ENCODE data around the gene AGAP5.

AGAP5 gene

GRCh38 chr10:73653701-73654100 is 44.2 kb downstream of the AGAP5 start:
- peak; percentile 42 for DNase-seq (ENCODE audit: low read depth)

- DNase-seq (ENCODE audit: low read depth) = no peak
These were observed 44.7 kb downstream of the AGAP5 start for GRCh38 chr10:73653195-73653594.

DNA sequence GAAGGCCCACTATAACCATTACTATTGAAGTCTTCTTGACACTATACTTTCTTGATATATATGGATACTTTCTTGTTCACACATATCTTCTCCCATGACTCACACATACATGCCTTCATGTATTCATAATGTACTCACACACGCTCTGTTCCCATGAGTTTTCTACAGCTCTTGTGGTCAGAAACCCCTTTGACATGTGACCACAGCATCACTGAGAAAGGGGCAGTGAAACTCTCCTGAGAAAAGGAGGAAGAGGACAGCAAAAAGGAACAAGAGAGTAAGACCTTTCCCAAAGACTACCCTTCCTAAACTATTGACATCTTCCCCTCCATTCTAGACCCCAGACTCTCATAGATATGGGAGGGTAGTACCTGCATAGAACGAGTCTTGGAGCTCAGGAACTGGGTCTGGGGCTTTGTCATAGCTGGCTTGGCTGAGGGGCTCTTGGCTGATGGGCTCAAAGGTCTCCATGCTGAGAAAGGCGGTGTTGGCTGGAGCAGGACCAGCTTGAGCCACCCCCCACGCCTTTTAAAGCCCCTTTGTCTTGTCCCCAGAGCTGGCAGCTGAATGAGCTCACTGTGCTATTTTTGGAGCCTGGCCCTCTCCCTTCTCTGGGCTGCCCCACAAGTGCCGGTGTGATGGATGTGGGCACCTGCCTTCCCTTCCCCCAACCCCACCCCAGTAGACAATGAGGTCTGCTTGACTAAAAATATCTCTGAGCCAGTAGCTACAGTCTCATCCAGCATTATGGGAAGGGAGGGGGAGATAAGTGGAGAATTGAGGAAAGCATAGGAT is 47.2 kb downstream of the AGAP5 start:
- peak; percentile 94 for DNase-seq (ENCODE audit: low read depth)

DNA sequence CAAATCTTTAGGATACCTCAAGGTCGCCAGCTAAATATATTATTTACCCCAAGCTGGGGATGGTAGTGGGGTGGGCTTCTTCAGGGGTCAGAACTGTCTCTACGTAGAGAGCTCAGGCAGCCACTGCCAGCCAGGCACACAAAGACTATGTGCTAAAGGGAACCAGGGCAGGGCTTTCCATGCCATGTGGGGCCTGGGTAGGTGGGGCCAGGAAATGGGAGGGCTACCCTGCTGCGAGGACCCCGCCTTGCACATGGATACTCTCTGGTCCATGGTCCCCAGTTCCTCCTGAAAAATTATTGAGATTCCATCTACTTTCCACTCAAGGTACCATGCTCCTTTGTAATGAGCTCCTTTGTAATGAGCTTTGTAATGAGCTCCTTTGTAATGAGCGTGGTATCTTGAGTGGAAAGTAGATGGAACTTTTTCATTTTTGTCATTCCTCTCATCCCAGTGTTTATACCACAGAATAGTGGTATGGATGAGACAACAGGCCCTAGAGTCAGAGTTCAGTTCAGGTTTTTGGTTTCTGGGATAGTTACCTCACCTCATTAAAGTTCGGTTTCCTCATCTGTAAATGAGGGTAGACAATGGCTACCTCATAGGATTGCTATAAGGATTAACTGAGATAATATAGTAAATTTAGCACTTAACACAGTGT is 47.9 kb downstream of the AGAP5 start:
- peak; percentile 68 for DNase-seq (ENCODE audit: low read depth)

- DNase-seq (ENCODE audit: low read depth) = peak; percentile 22
These were observed 48.7 kb downstream of the AGAP5 start for GRCh38 chr10:73648975-73649829.

DNA sequence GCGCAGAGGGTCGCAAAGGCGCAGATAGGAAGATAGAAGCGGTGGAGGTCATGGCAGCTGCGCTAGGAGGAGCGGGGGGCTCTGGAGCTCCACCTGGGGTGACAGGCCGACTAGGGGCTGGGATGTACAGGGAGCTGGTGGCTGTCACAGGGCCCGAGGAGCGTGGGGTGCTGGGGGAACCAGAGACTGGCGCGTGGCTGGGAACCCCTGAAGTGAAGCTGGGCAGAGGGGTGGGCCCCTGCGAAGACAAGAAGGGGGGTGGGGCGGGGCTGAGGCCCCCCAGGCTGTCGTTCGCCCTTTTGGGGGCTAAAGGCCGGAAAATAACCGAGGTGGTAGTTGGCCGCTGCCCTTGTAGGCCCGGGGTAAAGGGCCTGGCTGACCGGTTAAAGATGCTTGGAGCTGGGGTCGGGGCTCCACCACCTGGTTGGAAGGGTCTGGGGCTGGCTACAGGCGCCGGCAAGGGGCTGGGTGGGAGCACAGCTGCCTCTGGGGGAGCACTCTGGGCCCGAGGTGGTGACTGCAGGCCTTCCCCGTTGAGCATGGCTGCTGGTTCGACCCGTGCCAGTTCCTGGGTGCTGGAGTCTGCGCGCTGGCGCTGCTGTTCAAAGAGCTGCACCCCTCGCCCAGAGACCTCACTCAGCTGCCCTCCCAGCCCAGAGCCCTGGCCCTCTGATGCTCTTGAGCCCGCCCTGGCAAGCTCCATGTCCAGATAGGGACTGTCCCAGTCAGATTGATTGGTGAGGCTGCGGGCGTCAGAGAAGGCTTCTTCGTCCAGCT is 49.8 kb downstream of the AGAP5 start:
- DNase-seq (ENCODE audit: low read depth) = no peak

DNA sequence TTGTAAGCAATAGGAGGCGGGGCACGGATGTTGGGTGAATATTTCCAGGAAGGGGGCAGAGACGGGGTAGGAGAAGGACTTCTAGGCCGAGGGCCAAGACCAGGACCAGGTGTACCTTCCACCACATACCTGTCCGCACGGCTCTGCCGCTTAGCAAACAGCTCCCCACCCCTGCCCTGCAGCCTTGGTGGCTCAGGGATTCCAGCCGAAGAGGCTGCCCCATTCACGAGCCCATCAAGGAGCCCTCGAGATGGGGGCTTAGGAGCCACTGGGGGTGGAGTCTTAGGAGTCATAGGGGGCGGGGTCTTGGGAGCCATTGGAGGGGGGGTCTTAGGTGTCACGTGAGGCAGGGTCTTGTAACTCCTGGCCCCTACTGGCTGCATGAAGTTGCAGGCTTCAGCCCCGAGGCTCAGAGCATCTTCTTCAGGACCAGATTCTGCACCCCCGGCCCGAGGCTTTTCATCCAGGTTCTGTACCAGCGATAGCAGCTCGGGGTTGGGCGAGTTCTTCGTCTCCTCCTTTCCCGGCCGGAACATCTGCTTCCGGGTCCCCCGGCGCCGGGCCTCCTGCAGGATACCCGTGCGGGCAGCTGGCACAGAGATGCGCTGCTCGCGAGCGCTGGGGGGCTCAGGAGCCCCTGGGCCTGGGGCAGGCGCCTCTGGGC is 50.6 kb downstream of the AGAP5 start:
- no peak for DNase-seq (ENCODE audit: low read depth)

DNA sequence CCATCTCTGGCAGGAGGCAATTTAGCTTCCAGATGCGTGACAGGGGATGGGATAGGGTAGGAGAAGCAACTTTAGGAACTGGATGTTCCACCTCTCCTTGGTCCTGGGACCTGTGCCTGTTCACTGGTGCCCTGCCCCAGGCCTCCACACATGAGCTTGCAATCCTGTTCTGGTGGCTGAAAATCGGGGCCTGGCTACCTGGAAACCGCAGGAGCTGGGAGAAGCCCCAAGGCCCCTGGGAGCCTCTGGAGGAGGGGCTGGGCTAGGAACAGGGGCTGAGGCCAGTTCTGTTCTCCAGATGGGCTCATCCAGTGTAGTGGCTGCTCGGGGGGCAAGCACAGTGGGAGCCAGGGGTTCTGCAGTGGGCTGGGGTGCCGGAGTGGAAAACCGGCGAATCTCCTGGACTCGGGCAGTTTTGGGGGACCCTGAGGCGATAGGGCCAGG is 51.3 kb downstream of the AGAP5 start:
- DNase-seq (ENCODE audit: low read depth) = no peak

DNA sequence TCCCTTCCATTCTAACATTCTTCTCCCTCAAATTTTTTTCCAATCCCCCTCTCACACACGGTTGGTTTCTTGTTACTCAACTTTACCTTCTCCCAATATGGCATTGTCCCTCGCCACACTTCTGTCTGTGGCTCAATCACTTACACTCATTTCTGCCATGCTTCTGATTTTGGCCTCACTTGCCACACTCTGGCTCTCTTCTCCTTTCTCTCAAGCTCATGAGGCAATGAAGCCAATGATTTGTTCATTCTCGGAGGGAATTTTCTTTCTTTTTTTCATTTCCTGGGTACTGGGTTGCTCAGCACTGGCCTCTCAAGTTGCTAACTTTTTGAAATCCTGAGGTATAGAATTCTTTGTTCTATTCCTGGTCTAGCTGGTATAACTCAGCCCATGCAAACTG is 52.7 kb downstream of the AGAP5 start:
- no peak for DNase-seq (ENCODE audit: low read depth)

- DNase-seq (ENCODE audit: low read depth) = peak; percentile 15
These were observed 53.1 kb downstream of the AGAP5 start for GRCh38 chr10:73644767-73645166.

DNA sequence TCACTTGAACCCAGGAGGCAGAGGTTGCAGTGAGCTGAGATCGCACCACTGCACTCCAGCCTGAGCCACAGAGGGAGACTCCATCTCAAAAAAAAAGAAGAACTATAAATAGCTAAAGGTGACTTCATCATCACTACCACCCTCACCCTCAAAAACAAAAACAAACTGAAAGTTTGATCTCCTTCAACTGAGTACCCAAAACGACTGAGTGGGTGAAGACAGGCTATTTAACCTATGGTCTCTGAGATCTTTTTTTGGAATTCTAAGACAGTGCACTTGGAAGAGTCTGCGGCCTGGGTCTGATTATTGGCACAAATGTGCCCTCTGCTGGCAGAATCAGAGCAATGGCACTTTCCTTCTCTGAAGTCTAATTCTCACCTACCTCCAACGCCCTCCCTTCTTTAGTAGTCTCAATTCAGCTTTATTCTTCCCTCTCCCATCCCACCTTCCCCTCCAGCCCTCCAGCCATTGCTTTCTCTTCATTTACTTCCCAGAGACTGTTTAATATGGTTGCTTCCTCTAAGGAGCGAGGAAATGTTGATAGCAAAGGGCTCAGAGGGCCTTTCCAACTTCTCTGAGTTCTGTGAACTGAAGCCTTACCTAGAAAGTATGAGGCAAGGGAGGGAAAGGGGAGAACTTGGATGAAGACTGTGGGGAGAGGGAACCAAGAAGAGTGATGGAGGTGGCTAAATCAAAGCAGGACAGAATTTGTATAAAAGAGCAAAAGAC is 53.7 kb downstream of the AGAP5 start:
- peak; percentile 81 for DNase-seq (ENCODE audit: low read depth)

- no peak for DNase-seq (ENCODE audit: low read depth)
These were observed 54.5 kb downstream of the AGAP5 start for GRCh38 chr10:73643362-73643761.

DNA sequence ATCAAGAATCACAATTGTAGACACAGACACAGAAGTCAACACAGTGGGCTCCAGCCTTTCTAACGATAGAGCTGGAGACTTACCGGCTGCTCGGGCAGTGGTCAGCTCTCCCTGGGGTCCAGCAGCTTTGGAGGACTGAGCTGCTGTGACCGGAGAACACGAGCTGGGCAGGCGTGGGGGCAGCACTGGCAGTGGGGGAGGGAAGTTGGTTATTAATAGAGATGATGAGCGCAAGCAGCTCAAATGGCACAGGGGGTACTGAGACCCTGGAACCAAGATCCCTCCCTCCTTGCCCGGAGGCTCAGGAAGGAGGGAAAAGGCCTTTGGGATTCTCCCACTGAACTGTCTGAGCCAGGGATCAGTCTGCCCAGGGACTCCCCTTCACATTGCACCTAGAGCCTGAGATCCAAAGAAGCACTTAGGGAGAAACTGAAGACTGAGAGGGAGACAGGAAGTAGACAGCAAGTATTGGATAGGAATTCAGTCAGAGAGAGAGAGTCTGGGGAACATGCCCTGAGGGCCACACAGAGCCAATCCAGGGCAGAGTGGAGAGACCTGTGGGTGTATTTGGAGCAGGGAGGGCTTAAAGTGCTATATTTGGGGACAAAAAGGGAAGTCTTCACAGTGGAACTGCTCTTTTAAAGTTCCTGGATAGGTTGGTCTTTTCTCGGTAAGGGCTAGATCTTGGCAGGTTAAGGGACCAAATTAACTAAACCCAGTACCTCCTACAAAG is 56.4 kb downstream of the AGAP5 start, which contains the start of gene MYOZ1:
TSS of gene MYOZ1 (minus strand) at position 147 of the 733 bp plus-strand sequence. CDS start 1,457 bp downstream, outside the sequence.
- peak; percentile 49 for DNase-seq (ENCODE audit: low read depth)

GRCh38 chr10:73639286-73639685 is 58.6 kb downstream of the AGAP5 start:
- no peak for DNase-seq (ENCODE audit: low read depth)

DNA sequence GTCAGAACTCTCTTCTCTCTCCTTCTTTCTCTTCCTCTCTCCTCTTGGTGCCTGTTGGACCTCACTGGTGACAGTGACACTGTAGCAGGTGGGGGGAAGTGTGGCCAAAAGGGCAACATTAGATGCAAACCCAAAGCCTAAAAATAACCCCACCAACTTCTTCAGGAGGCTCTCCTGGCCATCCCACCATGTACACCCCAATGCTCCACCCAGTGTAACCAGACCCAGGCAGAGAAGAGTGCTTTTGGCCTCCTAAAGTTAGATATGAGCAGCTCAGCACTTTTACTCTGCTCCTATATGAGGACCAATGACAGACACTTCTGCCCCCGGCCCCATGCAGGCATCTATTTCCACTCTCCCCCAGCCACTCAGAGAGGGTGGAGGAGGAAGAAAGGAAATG is 62.1 kb downstream of the AGAP5 start:
- DNase-seq (ENCODE audit: low read depth) = no peak

DNA sequence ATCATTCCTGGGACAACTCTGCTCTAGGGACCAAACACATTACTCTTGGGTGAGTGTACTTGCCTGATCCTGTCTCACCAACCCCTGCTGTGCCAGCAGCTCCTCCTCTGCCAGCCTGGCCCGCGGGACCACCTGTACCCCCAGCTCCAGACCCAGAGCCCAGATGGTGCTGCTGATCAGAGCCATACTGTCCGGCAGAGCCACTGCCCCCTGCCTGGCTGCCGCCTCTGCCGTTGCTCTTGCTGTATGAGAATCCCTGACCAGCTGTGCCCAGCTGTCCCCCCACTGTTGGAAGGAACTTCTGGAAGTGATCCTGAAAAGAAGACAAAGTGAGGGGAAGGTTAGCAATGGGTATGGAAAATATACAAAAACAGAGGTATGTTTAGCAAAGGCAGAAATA is 63.5 kb downstream of the AGAP5 start:
- DNase-seq (ENCODE audit: low read depth) = no peak

GRCh38 chr10:73629165-73629564 is 68.7 kb downstream of the AGAP5 start:
- DNase-seq (ENCODE audit: low read depth) = no peak

DNA sequence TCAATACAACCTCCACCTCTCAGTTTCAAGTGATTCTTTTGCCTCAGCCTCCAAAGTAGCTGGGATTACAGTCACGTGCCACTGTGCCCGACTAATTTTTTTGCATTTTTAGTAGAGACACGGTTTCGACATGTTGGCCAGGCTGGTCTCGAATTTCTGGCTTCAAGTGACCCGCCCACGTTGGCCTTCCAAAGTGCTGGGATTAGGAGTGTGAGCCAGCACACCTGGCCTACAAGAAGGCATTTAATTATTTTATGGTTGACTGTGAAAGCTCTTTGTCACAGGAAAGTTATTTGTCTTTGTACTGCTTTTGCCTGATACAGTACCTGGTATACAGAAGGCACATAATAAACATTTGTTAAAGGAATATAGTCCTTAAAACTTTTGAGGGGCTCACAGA is 69.5 kb downstream of the AGAP5 start:
- DNase-seq (ENCODE audit: low read depth) = no peak

DNA sequence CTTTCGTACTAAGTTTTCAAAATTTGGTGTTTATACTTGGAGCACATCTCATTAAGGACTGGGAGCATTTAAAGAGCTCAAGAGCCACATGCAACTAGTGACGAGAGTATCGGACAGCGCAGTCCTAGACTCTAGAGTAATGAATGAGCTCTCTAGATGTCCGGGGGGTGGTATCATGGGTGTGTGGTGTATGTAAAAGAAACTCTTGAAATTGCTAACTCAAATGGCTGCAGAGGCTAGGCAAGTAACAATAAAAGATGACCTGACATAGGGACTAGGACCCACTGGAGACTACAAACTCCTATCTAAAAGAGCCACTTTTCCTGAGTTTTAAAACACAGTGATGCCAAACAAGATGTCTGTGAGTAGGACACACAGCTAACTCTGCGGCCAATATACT is 70.6 kb downstream of the AGAP5 start:
- no peak for DNase-seq (ENCODE audit: low read depth)

Measured in ELR (cell line).